Measurements from ENCODE around the gene VIM.

- no peak for TF ChIP-seq CBX3 (IDR thresholded peaks at IDR 0.05; ENCODE audit: low read depth)
- no peak for TF ChIP-seq CTCF (IDR thresholded peaks at IDR 0.05 in 2 of 3, conservative IDR thresholded peaks at IDR 0.05 in 1 of 3; ENCODE audit: borderline replicate concordance in 1 of 3, insufficient read depth in 1 of 3, low read depth in 2 of 3, low read length in 2 of 3)
- no peak for TF ChIP-seq SP1 (IDR thresholded peaks at IDR 0.05; ENCODE audit: low read depth)
- TF ChIP-seq POLR2A (IDR thresholded peaks at IDR 0.05; ENCODE audit: borderline replicate concordance, extremely low read depth, insufficient read depth, insufficient read length) = no peak
- TF ChIP-seq EGR1 (IDR thresholded peaks at IDR 0.05; ENCODE audit: low read depth) = no peak
- no peak for TF ChIP-seq POLR2AphosphoS5 (IDR thresholded peaks at IDR 0.05; ENCODE audit: low read depth, low read length)
- TF ChIP-seq RAD21 (IDR thresholded peaks at IDR 0.05; ENCODE audit: low read depth) = no peak
These were observed 46.3 kb upstream of the VIM start for GRCh38 chr10:17181751-17182150.

Data from HCT116 (cell line).